OCI-LY7 (cell line): ENCODE data around the gene MYL5.

Experiments
- EZH2phosphoT487 ChIP-seq: fragments of 200-600 bp; sonication (generic); IDR thresholded peaks from 2 replicates; pipeline ENCODE4 v1.6.1; 2018; ENCODE audit warnings: low read depth, borderline replicate concordance, mild to moderate bottlenecking, mixed run types, antibody characterized with exemption, low read length, moderate library complexity, mixed read lengths
- TF ChIP-seq, protein P1 (sequence below): fragments of 200-600 bp; sonication (generic); conservative IDR thresholded peaks from 2 replicates; pipeline ENCODE4 v1.5.1; 2014; ENCODE audit warnings: mild to moderate bottlenecking, antibody characterized with exemption, low read length, moderate library complexity, mixed read lengths

DNA sequence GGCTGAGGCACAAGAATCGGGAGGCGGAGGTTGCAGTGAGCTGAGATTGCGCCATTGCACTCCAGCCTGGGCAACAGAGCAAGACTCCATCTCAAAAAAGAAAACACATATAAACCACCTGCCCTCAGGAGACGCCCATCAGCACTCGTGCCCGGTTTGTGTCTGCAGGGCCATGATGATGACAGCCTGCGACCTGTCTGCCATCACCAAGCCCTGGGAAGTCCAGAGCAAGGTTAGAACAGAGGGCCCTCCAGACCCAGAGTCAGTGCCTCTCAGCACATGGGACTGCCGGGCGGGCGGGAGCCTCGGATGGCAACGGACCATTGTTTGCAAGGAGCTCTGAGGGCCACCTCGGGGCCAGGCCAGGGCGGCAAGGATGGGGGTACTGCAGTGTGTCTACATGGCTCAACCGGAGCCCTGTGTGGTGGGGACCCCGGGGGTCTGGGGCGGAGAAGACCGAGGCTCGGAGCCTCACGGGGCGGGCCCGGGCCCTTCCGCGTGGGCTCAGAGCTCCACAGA is 9.6 kb upstream of the MYL5 start:
- TF ChIP-seq, protein P1, sequence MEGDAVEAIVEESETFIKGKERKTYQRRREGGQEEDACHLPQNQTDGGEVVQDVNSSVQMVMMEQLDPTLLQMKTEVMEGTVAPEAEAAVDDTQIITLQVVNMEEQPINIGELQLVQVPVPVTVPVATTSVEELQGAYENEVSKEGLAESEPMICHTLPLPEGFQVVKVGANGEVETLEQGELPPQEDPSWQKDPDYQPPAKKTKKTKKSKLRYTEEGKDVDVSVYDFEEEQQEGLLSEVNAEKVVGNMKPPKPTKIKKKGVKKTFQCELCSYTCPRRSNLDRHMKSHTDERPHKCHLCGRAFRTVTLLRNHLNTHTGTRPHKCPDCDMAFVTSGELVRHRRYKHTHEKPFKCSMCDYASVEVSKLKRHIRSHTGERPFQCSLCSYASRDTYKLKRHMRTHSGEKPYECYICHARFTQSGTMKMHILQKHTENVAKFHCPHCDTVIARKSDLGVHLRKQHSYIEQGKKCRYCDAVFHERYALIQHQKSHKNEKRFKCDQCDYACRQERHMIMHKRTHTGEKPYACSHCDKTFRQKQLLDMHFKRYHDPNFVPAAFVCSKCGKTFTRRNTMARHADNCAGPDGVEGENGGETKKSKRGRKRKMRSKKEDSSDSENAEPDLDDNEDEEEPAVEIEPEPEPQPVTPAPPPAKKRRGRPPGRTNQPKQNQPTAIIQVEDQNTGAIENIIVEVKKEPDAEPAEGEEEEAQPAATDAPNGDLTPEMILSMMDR: no peak
- TF ChIP-seq EZH2phosphoT487: no peak
